Common myeloid progenitor, CD34-positive (primary cell): Measurements from ENCODE around the gene SHMT2.

Experiments used
- CTCF ChIA-PET: fragments of 350-600 bp; sonication (Branson Sonifier 250); formaldehyde crosslinking; loops from one replicate; lab custom pipeline; 2021; ENCODE audit warnings: antibody characterized with exemption; lab: Charles Lee
- POLR2A ChIA-PET: fragments of 350-600 bp; sonication (Branson Sonifier 250); formaldehyde crosslinking; loops from one replicate; lab custom pipeline; 2021; ENCODE audit warnings: antibody characterized with exemption; lab: Charles Lee
- DNase-seq, 3 donors: peaks; one replicate each; pipeline versions ENCODE4 v3.0.0 to v3.0.0-alpha.2; 2013
- H3K27ac ChIP-seq, 2 experiments: 1 replicate in 1 of 2; 2 replicates in 1 of 2; pipeline ENCODE4 v1.7.0; 2013; ENCODE audit warnings: inconsistent platforms in 2 of 2, low read length in 2 of 2, mild to moderate bottlenecking in 2 of 2, low read depth in 1 of 2, moderate library complexity in 1 of 2; ENCODE audit not compliant: severe bottlenecking in 2 of 2, insufficient read depth in 1 of 2, poor library complexity in 1 of 2
- H3K27me3 ChIP-seq, 5 experiments: replicated peaks in 2 of 5; 1 replicate in 3 of 5; 2 replicates in 2 of 5; pipeline versions ENCODE4 v1.6.1 to v1.7.0; 2013; ENCODE audit warnings: low read length in 4 of 5, mild to moderate bottlenecking in 2 of 5, moderate library complexity in 2 of 5, inconsistent platforms in 1 of 5; ENCODE audit not compliant: insufficient read depth in 5 of 5, control insufficient read depth in 4 of 5
- H3K36me3 ChIP-seq, 4 experiments: 1 replicate in 2 of 4; 2 replicates in 2 of 4; pipeline versions ENCODE4 v1.6.1 to v1.7.0; 2013; ENCODE audit warnings: low read length in 3 of 4, control low read depth in 1 of 4, mild to moderate bottlenecking in 1 of 4; ENCODE audit not compliant: control insufficient read depth in 4 of 4, insufficient read depth in 4 of 4
- H3K4me1 ChIP-seq, 4 experiments: 1 replicate in 3 of 4; 2 replicates in 1 of 4; pipeline versions ENCODE4 v1.6.1 to v1.7.1; 2013; ENCODE audit warnings: low read length in 3 of 4, mild to moderate bottlenecking in 3 of 4, control low read depth in 1 of 4, inconsistent platforms in 1 of 4, moderate library complexity in 1 of 4; ENCODE audit not compliant: control insufficient read depth in 4 of 4, insufficient read depth in 4 of 4; ENCODE audit errors: control extremely low read depth in 1 of 4
- H3K4me3 ChIP-seq, 7 experiments: 1 replicate in 4 of 7; 2 replicates in 3 of 7; pipeline versions ENCODE4 v1.5.1 to v1.7.0; 2013; ENCODE audit warnings: mild to moderate bottlenecking in 7 of 7, low read length in 6 of 7, moderate library complexity in 6 of 7, inconsistent platforms in 2 of 7, low read depth in 2 of 7, control low read depth in 1 of 7; ENCODE audit not compliant: insufficient read depth in 4 of 7, control insufficient read depth in 1 of 7; ENCODE audit errors: extremely low read depth in 1 of 7
- H3K9me3 ChIP-seq, 5 experiments: 1 replicate in 4 of 5; 2 replicates in 1 of 5; pipeline versions ENCODE4 v1.6.1 to v1.7.1; 2013; ENCODE audit warnings: low read length in 4 of 5, mild to moderate bottlenecking in 2 of 5, inconsistent platforms in 1 of 5, low read depth in 1 of 5, moderate library complexity in 1 of 5; ENCODE audit not compliant: control insufficient read depth in 4 of 5, insufficient read depth in 2 of 5; ENCODE audit errors: control extremely low read depth in 1 of 5
- WGBS: methylation state at CpG from one replicate; pipeline ENCODE4 v1.1.5; 2013; ENCODE audit not compliant: insufficient coverage; 5-methylcytosine and 5-hydroxymethylcytosine counted together

The SHMT2 gene

GRCh38 chr12:57216014-57216911 is 13.2 kb upstream of the SHMT2 start, which contains the start of gene NXPH4:
NXPH4 (plus strand) TSS chr12:57216794; CDS start chr12:57216970, 176 bp downstream.
- POLR2A ChIA-PET, result interaction anchor here (1.1 kb wide), 1 partner anchor 27 kb away, joined by 3 read pairs; no protein-coding TSS in a partner anchor
- peak within 1 kb of the TSS in 3 of 7 experiments; percentile 34 to 55 (median 54) for H3K4me3 ChIP-seq
- peaks cover 0 to 22% (median 13%) of the 10 kb centered on the region in 4 experiments for H3K4me1 ChIP-seq
- DNase-seq, result no peak
- CTCF ChIA-PET, result interaction anchor here (0.7 to 8.4 kb wide), 4 partner anchors 12 to 28 kb away, joined by 3 to 236 read pairs (median 98); partner anchors contain the start of genes SHMT2 and STAC3
- H3K36me3 ChIP-seq, result no peaks in the 10 kb centered on the region
- no peaks in the 10 kb centered on the region for H3K9me3 ChIP-seq
- H3K27me3 ChIP-seq, result peaks cover 9 to 78% (median 54%) of the 10 kb centered on the region in 5 experiments
- no peak within 1 kb of the TSS for H3K27ac ChIP-seq
- under 1% methylated on average over 76 of the region's 102 CpGs for WGBS

- ChIA-PET CTCF (interaction anchor here (0.7 to 8.4 kb wide), 4 partner anchors 11 to 27 kb away, joined by 3 to 170 read pairs (median 16); partner anchors contain the start of gene SHMT2), POLR2A (no interaction called here)
- WGBS, result under 1% methylated on average over 57 of the region's 63 CpGs
- Histone ChIP-seq H3K4me1 (peaks cover 0 to 22% (median 13%) of the 10 kb centered on the region in 4 experiments), H3K36me3 (no peaks in the 10 kb centered on the region), H3K4me3 (peak overlapping the region in 3 of 7 experiments; percentile 34 to 55 (median 54)), H3K9me3 (no peaks in the 10 kb centered on the region), H3K27me3 (peaks cover 9 to 87% (median 54%) of the 10 kb centered on the region in 5 experiments), H3K27ac (no peak overlapping the region)
- peak in 1 of 3 donors; percentile 22 for DNase-seq
These were observed 12.3 kb upstream of the SHMT2 start for GRCh38 chr12:57216921-57217879.

GRCh38 chr12:57218030-57218853 is 11.3 kb upstream of the SHMT2 start:
- Histone ChIP-seq H3K27ac (no peak overlapping the region), H3K9me3 (no peaks in the 10 kb centered on the region), H3K36me3 (no peaks in the 10 kb centered on the region), H3K4me1 (peaks cover 0 to 22% (median 13%) of the 10 kb centered on the region in 4 experiments), H3K4me3 (no peak overlapping the region), H3K27me3 (peaks cover 9 to 98% (median 61%) of the 10 kb centered on the region in 5 experiments)
- WGBS, result 74% methylated on average over 5 of the region's 5 CpGs
- POLR2A ChIA-PET, result no interaction called here
- CTCF ChIA-PET, result interaction anchor here (1.5 to 8.4 kb wide), 3 partner anchors 10 to 26 kb away, joined by 5 to 170 read pairs (median 27); partner anchors contain the start of gene SHMT2
- no peak for DNase-seq

- no peaks in the 10 kb centered on the region for H3K36me3 ChIP-seq
- WGBS, result 48% methylated on average over 11 of the region's 14 CpGs
- H3K4me3 ChIP-seq, result no peak overlapping the region
- ChIA-PET CTCF (interaction anchor here (0.8 to 4.1 kb wide), 7 partner anchors 9 to 25 kb away, joined by 3 to 27 read pairs (median 5); partner anchors contain the start of gene SHMT2), POLR2A (interaction anchor here (1.0 kb wide), 1 partner anchor 23 kb away, joined by 4 read pairs; no protein-coding TSS in a partner anchor)
- no peaks in the 10 kb centered on the region for H3K9me3 ChIP-seq
- peaks cover 4 to 98% (median 61%) of the 10 kb centered on the region in 5 experiments for H3K27me3 ChIP-seq
- no peak for DNase-seq
- no peak overlapping the region for H3K27ac ChIP-seq
- peaks cover 0 to 22% (median 14%) of the 10 kb centered on the region in 4 experiments for H3K4me1 ChIP-seq
These were observed 10.1 kb upstream of the SHMT2 start for GRCh38 chr12:57219205-57219992.

- Histone ChIP-seq H3K4me3 (no peak overlapping the region), H3K4me1 (peaks cover 0 to 28% (median 17%) of the 10 kb centered on the region in 4 experiments), H3K9me3 (no peaks in the 10 kb centered on the region), H3K36me3 (no peaks in the 10 kb centered on the region), H3K27me3 (peaks cover 0 to 98% (median 55%) of the 10 kb centered on the region in 5 experiments), H3K27ac (no peak overlapping the region)
- ChIA-PET CTCF (interaction anchor here (0.8 to 4.1 kb wide), 6 partner anchors 8 to 24 kb away, joined by 3 to 27 read pairs (median 5); partner anchors contain the start of gene SHMT2), POLR2A (no interaction called here)
- WGBS, result 12% methylated on average over 4 of the region's 38 CpGs
- DNase-seq, result no peak
These were observed 9.3 kb upstream of the SHMT2 start for GRCh38 chr12:57219993-57220754.
